ENCODE data around the gene DNAJC11.
"Not testable (repeated sequence)": the region's sequence is repeated elsewhere in the genome, so short reads cannot be mapped to it uniquely, and the experiment has no call there.

Gene DNAJC11

GRCh38 chr1:6651909-6652308 is 49.7 kb downstream of the DNAJC11 start:
- DNase-seq (ENCODE audit: low read depth in 2 of 2): no peak

- no peak for DNase-seq (ENCODE audit: low read depth in 2 of 2)
Measured at GRCh38 chr1:6648556-6648955, 53.1 kb downstream of the DNAJC11 start.

- no peak for DNase-seq (ENCODE audit: low read depth in 2 of 2)
Measured at GRCh38 chr1:6646499-6647148, 55.0 kb downstream of the DNAJC11 start.

- DNase-seq (ENCODE audit: low read depth in 2 of 2): no peak
Measured at GRCh38 chr1:6645018-6645417, 56.6 kb downstream of the DNAJC11 start.

DNA sequence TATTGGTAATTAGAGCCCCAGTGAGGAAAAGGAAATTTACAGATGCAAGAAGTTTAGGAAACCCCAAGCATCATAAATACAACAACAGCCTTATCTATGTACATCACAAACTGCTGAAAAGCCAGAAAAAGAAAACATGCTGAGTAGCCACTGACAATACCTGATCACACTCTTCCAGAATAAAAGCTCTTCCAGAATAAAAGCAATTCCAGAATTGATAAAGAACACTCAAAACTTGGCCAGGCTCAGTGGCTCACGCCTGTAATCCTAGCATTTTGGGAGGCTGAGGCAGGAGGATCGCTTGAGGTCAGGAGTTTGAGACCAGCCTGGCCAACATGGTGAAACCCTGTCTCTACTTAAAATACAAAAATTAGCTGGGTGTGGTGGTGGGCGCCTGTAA is 60.7 kb downstream of the DNAJC11 start:
- not testable (repeated sequence) for DNase-seq (ENCODE audit: low read depth in 2 of 2)

- DNase-seq (ENCODE audit: low read depth in 2 of 2): no peak
Measured at GRCh38 chr1:6638226-6638625, 63.4 kb downstream of the DNAJC11 start.

DNA sequence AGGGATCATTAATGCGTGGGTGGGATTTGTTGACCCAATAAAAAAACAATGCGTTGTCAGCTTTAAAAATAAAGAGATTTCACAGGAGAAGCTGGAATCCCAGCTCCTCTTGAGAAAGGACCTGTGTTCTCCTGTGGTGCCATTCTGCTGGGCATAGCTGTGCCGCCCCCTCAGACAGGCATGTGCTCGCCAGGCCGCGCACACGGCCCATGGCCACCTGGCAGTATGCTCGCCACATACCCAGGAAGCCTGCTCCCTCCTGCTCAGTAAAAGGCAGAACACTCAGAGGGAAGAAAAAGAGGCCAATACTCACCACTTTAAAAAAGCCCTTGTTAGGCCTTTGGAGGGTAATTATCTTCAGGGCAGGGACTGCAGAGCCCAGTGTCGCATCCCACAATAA is 63.8 kb downstream of the DNAJC11 start:
- DNase-seq (ENCODE audit: low read depth in 2 of 2): no peak

GRCh38 chr1:6636778-6637177 is 64.8 kb downstream of the DNAJC11 start:
- DNase-seq (ENCODE audit: low read depth in 2 of 2): not testable (repeated sequence)

GRCh38 chr1:6635910-6636760 is 65.5 kb downstream of the DNAJC11 start:
- DNase-seq (ENCODE audit: low read depth in 2 of 2): no peak

DNA sequence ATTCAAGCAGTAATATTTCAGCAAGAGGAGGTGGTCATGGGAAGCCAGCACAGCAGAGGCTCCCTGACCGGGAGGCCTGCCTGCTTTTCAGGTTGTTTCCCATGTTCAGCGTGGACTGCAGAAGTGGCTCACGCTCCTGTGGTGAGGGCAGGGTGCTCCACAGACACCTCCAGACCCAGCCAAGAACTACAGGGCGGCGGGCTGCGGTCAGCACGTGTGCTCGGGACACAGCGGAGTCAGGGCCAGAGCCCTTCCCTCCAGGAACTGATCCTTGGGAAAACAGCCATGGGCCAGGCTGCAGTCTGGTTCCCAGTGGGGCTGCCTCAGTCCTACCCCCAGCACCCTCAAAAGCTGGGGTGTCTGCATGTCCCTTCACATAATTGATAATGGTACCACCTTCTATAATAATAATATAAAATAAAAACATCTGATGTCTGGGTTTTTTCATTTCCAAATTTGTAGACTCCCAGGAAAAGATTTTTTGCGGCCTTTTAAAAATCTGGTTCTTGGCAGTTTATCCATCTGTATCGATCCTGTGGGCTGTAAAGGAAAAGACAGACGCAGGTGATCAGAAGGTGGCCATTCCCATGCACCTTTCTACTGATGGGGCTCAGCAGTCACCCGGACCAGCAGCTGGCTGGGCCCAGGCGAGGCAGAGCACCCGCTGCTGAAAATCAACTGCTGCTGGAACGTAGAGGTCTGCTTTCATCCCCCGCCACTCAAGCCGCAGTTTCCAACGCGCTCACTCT is 66.3 kb downstream of the DNAJC11 start:
- no peak for DNase-seq (ENCODE audit: low read depth in 2 of 2)

DNA sequence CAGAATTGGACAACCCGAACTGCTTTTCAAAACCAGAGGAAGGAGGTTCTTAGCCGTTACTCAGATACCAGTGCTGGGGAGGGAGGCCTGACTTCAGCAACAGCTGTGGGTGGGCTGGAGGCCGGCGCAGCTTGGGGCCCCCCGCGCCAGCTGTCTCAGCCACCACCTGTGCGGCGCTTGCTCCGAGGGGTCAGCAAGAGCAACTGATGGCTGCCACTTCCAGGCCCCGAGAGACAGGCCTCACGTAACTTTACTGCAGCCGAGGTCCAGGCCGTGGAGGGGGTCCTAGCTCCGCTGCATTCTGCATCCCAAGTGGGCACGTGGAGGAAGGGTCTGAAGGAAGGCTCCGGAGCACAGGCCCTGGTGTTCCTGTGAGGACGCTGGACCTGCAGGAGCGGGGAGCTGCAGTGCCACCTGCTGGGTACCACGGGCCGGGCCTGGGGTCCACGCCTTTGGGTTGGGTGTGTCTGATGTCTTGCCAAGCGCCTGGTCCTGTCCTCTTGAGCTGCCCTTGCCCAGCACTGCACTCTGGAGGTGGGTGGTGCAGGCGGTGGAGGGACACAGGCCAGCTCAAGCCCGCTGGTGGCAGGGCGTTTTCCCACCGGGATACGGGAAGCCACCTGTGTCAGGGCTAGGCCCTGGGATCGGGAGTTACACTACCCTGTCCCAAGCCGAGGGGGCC is 67.1 kb downstream of the DNAJC11 start:
- no peak for DNase-seq (ENCODE audit: low read depth in 2 of 2)

DNA sequence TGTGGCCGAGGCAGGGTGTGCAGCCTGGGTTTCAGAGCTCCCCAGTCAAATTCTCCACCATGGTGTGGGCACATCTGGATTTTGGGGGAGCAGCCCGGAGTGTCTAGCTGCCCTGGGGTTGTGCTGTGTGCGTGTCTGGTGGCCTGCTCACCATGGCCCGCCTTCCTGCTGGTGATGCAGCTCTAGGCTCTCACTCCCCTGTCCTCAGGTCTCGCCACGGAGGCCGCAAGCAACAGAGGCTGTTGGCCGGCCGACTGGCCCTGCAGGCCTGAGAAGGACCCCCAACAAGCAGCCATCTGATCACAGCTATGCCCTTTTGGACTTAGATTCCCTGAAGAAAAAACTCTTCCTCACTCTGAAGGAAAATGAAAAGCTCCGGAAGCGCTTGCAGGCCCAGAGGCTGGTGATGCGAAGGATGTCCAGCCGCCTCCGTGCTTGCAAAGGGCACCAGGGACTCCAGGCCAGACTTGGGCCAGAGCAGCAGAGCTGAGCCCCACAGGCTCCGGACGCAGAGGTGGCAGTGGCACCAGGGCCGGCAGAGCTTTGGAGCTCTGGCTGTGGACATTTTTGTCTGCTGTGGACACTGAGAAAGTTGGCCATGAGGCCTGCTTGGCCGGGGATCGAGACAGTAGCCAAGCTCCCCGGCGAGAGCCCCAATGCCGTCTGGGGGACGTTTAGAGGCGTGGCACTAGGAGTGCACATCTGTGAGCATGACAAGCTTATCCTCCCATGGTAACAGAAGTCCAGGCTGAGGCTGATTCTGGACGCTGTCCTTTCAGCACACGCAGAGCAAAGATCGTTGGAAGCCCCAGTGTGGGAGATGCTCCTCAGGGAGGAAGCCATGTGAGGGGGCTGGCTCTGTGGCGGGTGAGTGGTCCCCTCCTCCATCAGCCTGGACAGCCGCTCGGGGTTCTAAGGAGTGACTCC is 68.8 kb downstream of the DNAJC11 start:
- DNase-seq (ENCODE audit: low read depth in 2 of 2): no peak

- DNase-seq (ENCODE audit: low read depth in 2 of 2): no peak
Measured at GRCh38 chr1:6631058-6631457, 70.6 kb downstream of the DNAJC11 start.

DNA sequence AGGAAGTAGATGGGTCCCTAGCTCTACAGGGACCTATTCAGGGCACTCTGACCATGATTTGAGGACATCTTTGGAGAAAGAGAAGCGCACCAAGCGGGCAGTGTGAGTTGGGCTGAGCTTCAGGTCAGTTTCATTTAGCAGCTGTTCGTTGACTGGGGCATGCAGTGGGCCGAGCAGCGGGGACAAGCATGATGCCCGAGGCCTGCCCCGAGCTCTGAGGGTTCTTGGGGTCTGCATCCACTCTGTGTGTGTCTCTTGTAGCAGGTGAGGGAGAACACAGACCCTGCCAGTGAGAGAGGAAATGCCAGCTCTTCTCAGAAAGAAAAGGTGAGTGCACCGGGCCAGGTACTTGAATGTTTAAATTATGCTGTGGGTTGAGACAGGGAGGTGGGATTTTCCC is 71.6 kb downstream of the DNAJC11 start:
- no peak for DNase-seq (ENCODE audit: low read depth in 2 of 2)

DNA sequence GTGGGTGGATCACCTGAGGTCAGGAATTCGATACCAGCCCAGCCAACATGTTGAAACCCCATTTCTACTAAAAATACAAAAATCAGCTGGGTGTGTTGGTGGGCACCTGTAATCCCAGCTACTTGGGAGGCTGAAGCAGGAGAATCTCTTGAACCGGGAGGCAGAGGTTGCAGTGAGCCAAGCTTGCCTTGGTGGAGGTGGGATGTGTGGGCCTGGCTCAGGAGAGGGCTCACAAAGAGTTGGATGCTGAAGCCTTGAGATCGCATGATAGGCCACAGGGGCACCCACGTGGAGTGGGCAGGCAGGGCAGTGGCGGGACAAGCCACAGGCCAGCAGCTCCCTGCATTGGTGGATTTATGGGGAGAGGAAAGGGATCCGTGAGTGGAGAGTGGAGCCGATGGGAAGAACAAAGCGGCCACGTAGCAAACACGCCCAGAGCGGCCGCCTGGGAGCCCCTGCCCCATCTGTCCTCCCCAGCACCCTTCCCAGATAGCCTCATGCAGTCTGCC is 72.6 kb downstream of the DNAJC11 start:
- DNase-seq (ENCODE audit: low read depth in 2 of 2): no peak

- DNase-seq (ENCODE audit: low read depth in 2 of 2): no peak
Measured at GRCh38 chr1:6627841-6628545, 73.6 kb downstream of the DNAJC11 start.

DNA sequence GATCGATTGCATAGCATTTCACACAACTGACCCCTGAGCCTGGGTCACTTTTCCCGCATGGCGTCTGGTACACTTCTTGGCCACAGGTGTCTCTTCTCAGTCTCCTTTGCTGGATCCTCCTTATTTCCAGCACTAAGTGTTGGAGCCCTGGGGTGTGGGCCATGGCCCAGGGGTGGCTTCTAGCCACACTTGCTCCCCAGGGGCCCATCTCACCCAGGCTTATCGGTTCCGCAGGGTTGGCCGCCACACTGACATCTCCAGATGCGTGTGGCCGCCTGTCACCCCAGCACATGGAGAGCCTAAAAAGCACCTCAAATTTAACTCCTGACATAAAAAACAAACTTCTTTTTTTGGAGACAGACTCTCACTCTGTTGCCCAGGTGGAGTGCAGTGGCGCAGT is 74.6 kb downstream of the DNAJC11 start:
- no peak for DNase-seq (ENCODE audit: low read depth in 2 of 2)

- DNase-seq (ENCODE audit: low read depth in 2 of 2): no peak
Measured at GRCh38 chr1:6625584-6626149, 75.9 kb downstream of the DNAJC11 start.

DNA sequence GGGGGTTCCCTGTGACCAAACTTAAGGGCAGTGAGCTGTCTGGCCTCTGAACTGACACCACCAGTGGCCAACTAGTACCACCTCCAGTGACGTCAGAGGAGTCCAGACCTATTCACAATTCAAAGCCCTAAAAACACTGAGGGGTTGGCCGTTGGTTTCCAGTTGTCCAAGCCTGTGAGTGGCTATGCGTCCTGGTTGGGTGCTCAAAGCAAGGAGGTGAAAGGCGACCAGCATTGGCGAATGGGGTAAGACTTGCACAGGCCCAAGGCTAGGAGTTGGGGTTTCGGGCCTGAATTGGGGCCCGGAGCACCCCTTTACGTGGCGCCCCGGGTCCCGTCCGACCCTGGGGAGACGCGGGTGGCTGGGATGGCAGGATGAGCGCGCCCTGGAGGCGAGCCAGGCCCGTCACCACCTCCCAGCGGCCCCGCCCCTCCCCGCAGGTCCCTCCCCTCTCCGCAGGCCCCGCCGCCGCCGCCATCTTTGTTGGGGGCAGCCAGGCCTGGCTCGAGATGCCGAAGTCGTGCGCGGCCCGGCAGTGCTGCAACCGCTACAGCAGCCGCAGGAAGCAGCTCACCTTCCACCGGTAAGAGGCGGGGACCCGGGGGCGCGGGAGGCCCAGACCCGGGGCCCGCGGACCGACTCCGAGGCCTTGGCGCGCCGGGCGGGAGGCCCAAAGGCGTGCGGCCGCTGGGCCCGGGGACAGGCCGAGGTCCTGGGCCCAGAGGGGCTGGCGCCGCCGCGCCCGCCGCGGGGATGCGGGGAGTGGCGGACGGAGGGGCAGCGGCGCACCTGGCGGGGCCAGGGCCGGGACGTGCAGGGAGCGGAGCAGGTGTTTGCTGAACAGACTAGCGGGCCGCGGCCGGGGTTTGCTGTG is 76.7 kb downstream of the DNAJC11 start, which contains the start of gene THAP3:
THAP3 (plus strand) TSS at position 159 of the 874 bp plus-strand sequence; CDS start at position 510, 351 bp downstream.
- DNase-seq (ENCODE audit: low read depth in 2 of 2): peak; percentile 73 to 86

Data from stimulated activated CD8-positive, alpha-beta memory T cell treated with anti-CD3 and anti-CD28 coated beads, Interleukin-2, amount 100 ng/mL, for 1 hour (primary cell).